GM21381 (cell line): ENCODE results near the gene SFSWAP.

ENCODE experiments used
- ATAC-seq: cut with Tn5 transposase; IDR thresholded peaks from one replicate; pipeline ENCODE4 v1.9.1; 2021; ENCODE audit warnings: mild to moderate bottlenecking, moderate library complexity; ENCODE audit not compliant: unreplicated experiment

Gene SFSWAP

DNA sequence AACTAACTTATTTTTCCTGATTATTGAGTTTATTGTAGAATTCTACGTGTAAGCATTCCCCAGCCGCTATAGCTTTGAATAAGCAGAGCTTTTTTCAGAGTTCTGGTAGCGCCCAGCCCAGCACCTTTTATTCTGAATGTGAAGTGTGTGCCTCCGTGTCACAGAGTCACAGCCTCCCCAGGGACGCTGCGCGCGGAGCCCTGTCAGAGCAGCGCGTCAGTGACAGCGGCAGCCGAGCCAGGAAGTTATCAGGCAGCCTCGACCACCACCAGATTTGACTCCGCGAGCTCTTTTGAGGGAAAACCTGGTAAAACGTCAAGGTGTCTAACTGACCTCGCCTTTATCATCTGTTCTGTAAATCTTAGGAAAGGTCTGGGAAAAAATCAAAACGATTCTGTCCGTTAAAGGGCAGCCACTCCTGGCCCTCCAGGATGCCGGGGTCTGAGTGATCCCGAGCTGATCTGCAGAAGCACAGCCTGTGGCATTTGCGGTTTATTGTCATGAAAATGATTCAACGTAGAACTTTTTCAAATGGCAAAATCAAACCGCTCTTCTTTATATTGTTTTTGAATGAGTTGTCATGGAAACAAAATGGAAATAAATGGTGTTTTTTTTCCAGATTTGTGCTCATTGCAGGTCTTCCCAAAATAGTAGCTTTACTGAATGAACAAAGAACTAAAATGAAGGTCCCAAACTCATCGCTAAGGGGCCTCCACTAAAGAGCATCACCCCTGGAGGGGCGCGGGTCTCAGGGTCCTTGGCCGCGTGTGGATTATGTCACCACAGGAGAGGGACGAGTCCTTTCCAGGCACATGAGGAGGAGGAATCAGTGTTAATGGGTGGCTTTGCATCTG, 74.2 kb downstream of the SFSWAP start:
- no peak for ATAC-seq

DNA sequence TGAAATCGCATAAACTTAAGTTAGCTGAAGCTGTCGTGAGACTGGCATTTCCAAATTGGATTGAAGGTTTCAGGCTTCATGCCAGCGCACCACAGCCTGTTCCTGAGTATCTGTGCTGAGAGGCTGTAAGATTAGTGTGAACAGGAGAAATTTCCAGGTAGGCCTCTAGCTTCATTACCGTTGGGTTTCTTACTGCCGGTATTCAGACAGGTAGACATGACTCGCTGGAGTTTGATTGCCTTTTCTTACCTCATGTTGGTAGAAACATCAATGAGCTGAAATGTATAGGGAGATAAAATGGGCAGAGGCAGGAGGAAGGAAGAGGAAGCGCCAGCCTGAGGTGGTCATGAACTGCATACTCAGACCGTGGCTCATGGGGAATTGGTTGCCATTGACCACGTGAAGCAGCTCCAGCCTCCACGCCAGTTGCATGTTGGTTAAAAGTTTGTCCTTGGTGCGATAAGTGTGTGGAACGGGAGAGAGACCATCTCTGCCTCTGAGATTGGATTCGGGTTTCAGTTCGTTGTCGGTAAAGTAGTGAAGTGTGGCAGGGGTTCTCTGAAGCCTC, 75.0 kb downstream of the SFSWAP start:
- ATAC-seq, result no peak

DNA sequence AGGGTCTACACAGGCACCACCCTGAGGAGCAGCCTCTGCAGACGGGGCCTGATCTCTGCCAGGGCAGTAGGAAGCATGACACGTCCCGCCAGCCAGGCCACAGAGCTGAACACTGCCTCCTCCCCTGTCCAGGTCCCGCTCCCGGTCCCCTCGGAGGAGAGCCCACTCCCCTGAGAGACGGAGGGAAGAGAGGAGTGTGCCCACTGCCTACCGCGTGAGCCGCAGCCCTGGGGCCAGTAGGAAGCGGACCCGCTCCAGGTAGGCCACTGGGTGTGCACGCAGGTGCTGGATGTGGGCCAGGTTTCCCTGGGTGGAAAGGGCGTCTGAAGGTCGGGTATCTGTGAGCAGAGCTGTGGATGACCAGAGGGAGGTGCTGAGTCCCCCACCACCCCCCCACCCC, 75.4 kb downstream of the SFSWAP start:
- ATAC-seq, result no peak

DNA sequence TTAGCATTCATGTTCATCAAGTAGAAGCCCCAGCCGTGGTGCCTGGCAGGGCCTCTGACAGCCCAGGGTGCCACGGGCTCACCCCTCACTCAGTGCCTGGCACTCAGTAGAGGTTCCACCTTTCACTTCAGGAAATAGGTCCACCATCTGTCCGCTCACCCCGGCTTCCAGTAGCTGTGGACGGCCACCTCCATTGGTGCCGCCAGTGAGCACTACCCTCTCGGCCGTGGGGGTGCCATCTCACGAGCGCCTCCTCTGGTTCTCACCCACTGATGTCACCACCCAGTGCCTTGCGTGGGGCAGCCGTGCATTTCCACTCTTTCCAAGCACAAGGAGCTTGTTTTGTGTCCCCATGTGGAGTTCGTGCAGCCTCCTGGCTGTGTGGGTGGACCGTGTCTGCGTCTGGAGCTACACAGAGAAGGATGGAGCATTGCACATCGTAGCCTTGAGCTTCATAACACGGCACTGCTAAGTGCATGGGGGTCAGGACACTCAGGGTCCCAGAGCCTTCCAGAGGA, 76.3 kb downstream of the SFSWAP start:
- no peak for ATAC-seq

DNA sequence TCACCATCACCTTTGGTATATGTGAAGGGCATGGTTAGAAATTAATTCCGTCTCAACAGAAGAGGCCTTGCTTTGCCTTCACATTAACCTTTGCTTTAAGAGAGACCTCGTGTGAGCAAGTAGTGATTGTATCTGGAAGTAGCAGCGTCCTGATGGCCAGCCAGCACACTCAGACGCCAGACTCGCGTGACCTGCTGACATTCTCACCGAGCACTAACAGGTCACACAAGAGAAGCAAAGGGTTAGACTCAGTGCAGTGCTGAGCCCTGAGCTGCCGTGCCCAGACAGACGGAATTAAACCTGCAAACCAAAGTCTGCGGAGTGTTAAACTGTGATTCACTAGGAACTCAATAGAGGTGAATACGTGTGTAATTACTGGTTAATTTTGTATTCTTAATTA, 77.2 kb downstream of the SFSWAP start:
- no peak for ATAC-seq

DNA sequence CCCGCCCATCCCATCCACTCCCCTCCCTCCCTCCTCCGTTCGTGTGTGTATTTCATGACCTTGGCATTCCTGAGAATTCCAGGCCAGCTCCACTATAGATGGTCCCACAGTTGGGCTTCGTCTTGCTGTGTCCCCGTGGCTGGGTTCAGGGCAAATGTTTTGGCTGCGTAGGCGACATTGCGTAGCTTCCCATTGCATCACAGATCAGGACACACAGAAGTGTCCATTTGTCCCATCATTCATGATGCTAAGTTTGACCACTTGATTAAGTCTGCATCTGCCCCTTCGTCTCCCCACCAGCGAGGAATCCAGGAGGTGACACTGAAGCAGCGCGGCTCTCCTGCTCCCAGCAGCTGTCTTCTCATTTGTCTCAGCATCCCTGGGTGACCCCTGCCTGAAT, 78.7 kb downstream of the SFSWAP start:
- ATAC-seq, result no peak

DNA sequence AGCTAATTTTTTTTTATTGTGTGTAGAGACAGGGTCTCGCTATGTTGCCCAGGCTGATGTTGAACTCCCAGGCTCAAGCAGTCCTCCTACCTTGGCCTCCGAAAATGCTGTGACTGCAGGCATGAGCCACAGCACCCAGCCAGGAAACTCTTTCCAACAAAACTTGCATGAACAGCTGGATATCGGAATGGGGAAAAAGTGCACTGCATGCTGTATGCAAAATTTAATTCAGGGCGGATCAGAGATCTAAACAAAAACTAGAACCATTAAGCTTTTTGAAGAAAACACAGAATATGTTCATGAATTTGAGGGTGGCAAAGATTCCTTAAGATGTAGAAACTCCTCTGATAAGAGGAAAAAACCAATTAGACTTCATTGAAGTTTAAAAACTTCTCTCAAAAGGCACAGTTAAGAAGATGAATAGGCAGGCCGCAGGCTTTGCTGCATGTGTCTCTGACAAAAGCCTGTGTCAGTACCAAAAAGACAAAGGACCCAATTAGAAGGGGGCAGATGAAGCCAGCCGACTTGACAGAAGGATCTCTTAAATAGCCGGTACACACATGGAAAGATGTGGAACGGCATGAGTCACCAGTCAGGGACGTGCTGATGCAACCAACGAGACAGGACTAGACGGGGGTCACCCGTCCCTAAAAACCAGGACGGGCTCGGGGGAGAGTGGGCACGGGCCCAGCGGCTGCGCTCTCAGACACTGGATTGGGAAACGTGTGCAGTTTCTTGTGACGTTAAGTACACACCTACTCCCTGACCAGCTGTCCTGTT, 82.5 kb downstream of the SFSWAP start:
- ATAC-seq, result no peak

DNA sequence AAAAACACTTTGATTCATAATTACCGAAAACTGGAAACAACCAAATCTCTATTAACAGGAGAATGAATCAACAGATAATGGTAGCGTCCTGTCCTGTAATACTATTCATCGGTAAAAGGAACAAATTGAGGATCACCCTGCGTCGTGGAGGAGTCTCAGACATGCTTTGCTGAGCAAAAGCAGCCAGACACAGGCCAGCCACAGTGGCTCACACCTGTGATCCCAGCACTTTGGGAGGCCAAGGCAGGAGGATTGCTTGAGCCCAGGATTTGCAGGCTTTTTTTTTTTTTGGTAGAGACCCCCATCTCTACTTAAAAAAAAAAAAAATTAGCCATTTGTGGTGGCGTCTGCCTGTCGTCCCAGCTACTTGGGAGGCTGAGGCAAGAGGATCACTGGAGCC, 83.2 kb downstream of the SFSWAP start:
- no peak for ATAC-seq

DNA sequence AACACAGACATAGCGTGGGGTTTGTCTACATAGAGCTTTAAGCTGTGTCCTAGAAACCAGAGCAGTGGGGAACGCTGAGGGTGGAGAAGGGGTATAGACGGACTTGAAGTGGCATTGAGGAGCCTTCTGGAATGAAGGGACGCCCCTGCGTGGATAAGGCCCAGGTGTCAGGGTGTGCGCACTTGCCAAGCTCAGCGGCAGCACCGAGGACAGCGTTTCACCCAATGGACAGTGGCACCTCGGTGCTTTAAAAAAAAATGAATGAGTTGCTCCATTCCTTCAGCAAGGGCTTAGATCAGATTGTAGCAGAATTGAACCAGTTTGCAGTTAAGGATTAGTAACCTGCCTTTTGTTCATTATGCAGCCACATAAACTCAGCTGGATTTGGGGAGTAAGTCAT, 83.7 kb downstream of the SFSWAP start:
- no peak for ATAC-seq

DNA sequence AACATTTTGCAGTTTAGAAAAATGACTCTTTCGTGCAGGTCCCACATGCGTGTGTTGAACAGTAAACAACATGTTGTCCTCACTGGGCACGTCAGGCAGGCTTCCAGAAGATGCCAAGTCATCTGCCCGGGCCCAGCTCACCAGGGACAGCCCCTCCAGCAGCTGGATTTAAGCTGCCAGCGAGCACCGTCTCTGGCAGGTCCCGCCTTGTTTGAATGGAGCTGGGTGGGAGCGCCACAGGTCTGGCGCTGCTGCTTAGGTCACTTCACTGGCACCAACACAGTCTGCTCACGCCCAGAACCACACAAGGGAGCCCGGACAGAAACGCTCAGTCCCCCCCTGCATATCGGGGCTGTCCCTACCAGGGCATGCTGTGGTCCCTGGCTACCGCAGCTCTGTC, 84.2 kb downstream of the SFSWAP start:
- no peak for ATAC-seq

DNA sequence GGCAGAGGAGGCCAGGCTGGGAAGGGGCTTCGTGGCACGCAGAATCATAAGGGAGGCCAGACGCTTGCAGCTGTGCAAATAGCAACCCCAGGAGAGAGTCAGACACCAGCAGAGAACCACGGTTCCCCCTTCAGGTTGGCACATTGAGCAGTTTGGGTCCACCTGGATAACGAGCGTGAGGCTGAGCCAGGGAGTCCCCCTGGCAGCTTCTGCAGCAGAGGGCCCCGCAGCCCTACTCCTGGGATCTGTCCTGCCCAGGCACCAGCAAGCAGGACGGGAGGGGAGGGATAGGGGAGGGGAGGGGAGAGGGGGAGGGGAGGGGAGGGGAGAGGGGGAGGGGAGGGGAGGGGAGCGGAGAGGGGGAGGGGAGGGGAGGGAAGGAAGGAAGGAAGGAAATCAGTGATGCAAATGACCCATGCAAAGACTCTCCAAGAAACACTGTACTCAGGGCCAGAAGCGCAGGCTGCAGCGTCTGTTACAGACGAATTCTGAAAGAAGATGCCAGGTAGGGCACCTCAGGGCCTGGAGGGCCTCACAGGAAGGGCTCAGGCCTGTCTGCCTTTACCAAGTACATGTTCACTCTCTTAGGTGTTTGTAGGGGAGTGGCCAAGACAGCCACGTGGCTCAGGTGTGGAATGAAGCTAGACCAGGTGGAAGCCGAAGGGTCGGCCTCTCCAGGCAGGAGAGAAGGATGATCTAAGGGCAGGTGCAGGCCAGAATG, 85.0 kb downstream of the SFSWAP start:
- no peak for ATAC-seq

DNA sequence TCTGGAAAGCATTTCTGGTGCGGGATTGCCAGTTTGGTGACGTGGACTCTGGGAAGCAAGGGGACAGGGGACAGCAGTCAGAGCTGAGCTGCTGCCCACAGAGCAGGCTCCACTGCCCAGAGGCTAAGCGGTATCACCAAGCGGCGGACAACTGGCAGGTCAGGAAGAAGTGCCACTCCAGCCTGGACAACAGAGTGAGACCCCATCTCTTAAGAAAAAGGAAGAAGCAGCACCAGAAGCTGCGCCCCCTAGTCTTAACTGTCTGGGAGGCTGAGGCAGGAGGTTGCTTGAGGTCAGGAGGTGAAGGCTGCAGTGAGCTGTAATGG, 85.5 kb downstream of the SFSWAP start:
- ATAC-seq, result no peak

DNA sequence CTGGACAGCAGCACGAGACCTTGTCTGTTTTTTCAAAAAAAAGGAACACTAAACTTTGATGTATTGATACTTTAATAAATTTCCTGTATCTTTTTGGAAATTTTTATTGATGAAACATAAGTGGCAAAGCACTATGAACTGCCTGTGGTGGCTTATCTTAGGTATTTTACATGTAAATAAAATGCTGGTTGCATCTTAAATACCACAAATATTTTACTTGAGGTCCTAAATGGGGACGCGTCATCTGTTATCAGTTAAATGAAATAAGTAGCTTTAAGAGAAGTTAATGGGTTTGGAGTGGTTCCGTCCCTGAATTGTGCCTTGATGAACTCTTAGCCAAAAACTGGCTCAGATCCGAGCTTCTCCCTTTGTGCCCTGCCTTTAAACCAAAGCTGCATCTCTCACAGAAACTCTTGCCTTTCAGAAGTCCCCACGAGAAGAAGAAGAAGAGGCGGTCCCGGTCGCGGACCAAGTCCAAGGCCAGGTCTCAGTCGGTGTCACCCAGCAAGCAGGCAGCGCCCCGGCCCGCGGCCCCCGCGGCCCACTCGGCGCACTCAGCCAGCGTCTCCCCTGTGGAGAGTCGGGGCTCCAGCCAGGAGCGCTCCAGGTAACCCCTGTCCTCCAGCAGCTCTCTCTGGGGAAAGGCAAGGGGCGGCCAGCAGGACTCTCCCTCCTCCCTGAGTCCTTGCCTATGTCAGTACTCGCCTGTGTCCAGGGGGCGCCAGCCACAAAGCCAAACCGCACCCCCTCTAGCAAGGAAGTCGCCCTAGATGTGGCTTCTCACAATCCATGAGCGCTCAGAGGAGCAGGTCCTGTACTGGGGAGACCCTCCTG, 86.1 kb downstream of the SFSWAP start:
- no peak for ATAC-seq

DNA sequence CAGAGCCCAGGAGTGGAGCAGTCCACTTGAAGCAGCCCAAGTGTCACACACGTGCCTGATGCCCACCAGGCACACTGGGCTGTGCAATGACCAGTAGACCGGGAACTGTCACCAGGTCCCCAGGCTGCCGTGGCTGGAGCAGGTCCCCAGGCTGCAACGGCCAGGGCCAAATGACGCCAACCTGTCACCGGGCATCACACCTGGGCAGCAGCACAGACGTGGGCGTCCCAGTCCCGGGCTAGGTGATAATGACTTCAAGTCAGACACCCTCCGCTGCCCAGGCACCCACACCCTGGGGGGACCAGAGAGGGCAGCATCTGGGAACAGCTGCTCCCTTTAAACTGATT, 86.7 kb downstream of the SFSWAP start:
- no peak for ATAC-seq

DNA sequence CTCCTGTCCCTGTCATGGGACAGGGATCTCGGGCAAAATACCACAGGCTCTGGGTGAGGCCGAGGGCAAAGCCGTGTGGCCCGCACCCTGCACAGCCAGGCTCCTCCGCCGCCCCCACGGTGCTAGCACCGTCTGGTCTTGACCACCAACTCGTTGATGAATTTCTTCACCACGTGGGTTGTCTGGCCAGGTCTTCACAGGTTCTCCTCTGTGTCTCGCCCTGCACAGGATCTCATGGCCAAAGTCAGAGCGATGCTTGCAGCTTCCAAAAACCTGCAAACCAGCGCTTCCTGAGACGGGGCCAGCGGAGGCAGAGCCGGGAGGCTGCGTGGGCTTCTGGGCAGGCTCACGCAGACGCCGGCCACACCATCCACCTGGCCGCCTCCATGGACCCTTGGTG, 88.3 kb downstream of the SFSWAP start:
- no peak for ATAC-seq

DNA sequence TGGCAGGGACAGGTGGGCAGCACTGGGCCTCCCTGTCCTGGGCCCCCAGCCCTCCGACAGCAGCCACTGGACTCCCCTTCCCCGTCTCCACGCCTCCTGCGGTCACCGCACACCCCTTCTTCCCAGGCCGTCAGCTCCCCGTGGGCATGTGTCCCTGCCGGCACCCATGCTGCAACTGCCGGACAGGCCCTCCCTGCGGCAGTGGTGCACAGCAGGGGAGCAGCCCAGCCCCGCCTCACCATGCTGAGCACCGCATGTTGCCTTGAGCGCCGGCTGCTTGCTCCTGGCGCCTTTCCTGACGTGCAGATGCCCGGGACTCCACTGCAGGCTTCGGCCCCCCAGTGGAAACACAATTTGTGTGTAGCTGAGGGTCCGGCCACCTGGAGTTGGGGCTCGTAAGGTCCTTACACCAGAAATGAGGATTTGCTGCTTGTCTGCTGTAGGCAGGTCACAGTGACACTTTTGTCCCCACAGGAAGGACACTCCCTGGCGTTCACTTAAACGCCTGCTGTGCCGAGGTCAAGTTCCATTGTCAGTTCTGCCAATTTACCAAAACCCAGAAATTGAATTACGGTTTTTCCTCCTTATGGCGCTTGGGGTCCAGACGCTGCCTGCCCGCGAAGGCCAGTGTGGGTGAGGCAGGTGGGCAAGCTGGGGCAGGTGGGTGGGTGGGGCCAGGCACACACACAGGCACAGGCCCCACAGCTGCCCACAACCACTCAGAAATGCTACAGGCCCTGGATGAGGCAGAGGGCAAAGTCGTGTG, 89.1 kb downstream of the SFSWAP start:
- ATAC-seq, result no peak

DNA sequence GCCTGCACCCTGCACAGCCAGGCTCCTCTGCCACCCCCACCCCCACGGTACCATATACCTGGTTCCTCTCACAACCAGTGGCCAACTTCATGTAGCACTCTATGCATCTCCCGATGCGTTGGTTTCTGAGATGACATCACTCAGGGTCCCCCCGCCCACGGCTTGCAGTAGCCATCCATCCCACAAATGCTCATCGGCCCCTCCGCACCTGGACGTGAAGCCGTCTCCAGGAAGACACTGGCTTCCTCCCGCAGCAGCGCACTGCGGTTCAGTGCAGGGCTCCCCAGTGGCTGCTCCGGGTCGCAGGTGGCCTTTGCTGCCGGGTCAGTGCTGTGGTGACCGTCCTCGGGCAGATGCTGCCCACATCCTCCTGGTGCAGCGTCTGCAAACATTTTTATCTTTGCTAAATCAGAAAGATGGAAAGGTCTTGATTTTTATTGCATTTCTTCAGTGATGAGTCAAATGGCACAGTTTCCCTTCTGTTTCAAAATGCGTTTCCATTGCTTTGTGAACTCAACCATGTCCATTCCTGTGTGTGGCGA, 89.8 kb downstream of the SFSWAP start:
- no peak for ATAC-seq

DNA sequence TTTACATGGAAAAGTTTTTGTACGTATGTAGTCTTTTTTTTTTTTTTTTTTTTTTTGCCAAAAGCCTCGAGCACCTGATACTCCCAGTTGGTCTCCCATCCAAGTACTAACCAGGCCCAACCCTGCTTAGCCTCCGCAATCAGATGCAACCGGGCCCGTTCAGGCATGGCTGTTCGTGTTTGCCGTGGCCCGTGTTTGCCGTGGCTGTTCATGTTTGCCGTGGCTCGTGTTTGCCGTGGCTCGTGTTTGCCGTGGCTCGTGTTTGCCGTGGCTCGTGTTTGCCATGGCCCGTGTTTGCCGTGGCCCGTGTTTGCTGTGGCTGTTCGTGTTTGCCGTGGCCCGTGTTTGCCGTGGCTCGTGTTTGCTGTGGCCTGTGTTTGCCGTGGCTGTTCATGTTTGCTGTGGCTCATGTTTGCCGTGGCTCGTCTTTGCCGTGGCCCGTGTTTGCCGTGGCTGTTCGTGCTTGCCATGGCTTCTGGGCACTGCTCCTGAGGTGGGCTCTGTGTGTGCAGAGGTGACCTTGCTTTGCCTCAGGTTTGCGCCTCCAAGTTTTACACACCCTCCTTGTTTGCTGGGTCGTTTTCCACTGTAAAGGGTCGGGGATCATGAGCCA, 90.5 kb downstream of the SFSWAP start:
- no peak for ATAC-seq

DNA sequence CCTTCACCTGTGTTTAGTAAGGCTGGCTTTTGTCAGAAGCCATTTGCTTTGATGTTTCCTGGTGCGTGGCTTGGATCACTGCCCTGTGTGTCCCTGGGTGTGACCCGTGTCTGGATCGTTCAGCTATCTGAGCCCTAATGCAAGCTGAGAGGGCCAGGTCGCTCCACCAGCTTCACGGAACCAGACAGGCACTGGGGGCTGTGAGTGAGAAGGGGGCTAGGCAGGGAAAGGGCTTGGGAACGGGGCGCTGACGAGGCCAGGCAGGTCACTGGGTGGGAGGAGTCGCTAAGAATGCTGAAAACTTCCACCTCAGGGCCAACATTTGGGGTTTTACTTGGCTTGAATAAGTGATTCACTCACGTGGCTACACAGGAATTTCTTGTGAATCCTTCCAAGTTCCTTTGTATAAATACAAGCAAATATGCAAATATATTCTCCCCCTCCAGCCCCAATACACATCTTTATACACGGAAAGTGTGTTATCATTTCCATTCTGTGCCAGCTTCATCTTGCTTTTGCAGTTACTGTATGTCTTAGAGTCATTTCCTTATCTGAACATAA, 93.2 kb downstream of the SFSWAP start:
- ATAC-seq, result no peak
